H1 (cell line): ENCODE results near the gene TRPC4. TPM values are rescaled to one million over a fixed set of nuclear protein-coding genes. Genes with fewer than 3 reads are reported as not detected.

ENCODE experiments used
- MAX ChIP-seq: IDR thresholded peaks from 2 replicates; pipeline ENCODE4 v1.6.1; 2012; ENCODE audit warnings: inconsistent platforms
- SRF ChIP-seq: IDR thresholded peaks from 2 replicates; pipeline ENCODE4 v1.6.1; 2011; ENCODE audit warnings: mild to moderate bottlenecking, low read depth, low read length, moderate library complexity
- YY1 ChIP-seq: IDR thresholded peaks from 2 replicates; pipeline ENCODE4 v1.6.1; 2011; ENCODE audit warnings: low read depth, mild to moderate bottlenecking, low read length
- polyA plus RNA-seq, 7 experiments: library from polyadenylated mRNA; depleted of rRNA in 3 of 7; stranded (reverse) in 5 of 7; unstranded in 2 of 7; fragments of >200 nt in 5 of 7; fragments of 200-250 nt in 2 of 7; gene quantifications; 1 replicate in 5 of 7; 2 replicates in 1 of 7; 4 replicates in 1 of 7; pipeline versions ENCODE4 v1.2.1 to v1.2.3, GENCODE V29; 2011 to 2013; ENCODE audit warnings: missing spikeins in 2 of 7, mixed read lengths in 2 of 7
- total RNA-seq: library from RNA; stranded (reverse); fragmentation: NEBNext Ultra II Directional; extraction: Animal tissue kit (Norgen Biotek cat#: 25700); gene quantifications from 2 replicates; pipeline ENCODE4 v1.2.1, GENCODE V29; 2021

The TRPC4 gene
- total and polyA plus RNA-seq, 2 of the 8 experiments (the other 6 are each of a cell fraction or from before 2014, with no cell fraction given) = 12.3 to 14.7 TPM

GRCh38 chr13:37667702-37668101 lies 201.9 kb downstream of the TRPC4 start (continued):
- TF ChIP-seq SRF = no peak
- TF ChIP-seq MAX = no peak
- TF ChIP-seq YY1 = no peak
